Right lobe of liver (tissue), 4 donors: Measurements from ENCODE around the gene REEP2.

Source experiments
- POLR2A ChIP-seq: fragments of 450-650 bp; IDR thresholded peaks from one replicate; pipeline ENCODE4 v1.6.1; 2017; ENCODE audit warnings: antibody characterized with exemption, mild to moderate bottlenecking
- TF ChIP-seq, protein P1 (sequence below), 4 donors: fragments of 200-600 bp in 3 of 4; fragments of 450-650 bp in 1 of 4; IDR thresholded peaks; one replicate each; pipeline versions ENCODE4 v1.5.1 to v1.8.0; 2016 to 2022; ENCODE audit warnings: antibody characterized with exemption in 4 of 4, mild to moderate bottlenecking in 2 of 4
- donor health status: DM: no; HTN: no; CAD: no.
- donor health status: DM: no; HTN: no; CAD: no.
- donor health status: DM: no; HTN: yes; CAD: no.

GRCh38 chr5:138438003-138438723 is 694 bp upstream of the REEP2 start:
- TF ChIP-seq, protein P1, sequence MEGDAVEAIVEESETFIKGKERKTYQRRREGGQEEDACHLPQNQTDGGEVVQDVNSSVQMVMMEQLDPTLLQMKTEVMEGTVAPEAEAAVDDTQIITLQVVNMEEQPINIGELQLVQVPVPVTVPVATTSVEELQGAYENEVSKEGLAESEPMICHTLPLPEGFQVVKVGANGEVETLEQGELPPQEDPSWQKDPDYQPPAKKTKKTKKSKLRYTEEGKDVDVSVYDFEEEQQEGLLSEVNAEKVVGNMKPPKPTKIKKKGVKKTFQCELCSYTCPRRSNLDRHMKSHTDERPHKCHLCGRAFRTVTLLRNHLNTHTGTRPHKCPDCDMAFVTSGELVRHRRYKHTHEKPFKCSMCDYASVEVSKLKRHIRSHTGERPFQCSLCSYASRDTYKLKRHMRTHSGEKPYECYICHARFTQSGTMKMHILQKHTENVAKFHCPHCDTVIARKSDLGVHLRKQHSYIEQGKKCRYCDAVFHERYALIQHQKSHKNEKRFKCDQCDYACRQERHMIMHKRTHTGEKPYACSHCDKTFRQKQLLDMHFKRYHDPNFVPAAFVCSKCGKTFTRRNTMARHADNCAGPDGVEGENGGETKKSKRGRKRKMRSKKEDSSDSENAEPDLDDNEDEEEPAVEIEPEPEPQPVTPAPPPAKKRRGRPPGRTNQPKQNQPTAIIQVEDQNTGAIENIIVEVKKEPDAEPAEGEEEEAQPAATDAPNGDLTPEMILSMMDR (IDR thresholded peaks at IDR 0.05) = no peak
- TF ChIP-seq POLR2A = no peak
